Right lobe of liver (tissue), 6 donors: Measurements from ENCODE around the gene TRIM52. TPM values are rescaled to one million over a fixed set of nuclear protein-coding genes. Genes with fewer than 3 reads are reported as not detected.

ENCODE experiments used
- ATAC-seq, 4 donors: fragments of 200-7000 bp; cut with Tn5 transposase; one replicate each; pipeline ENCODE4 v1.9.1; 2020; ENCODE audit warnings: mild to moderate bottlenecking in 4 of 4, moderate library complexity in 4 of 4
- DNase-seq, 3 donors: peaks; one replicate each; pipeline ENCODE4 v3.0.0-alpha.2; 2020
- H3K27ac ChIP-seq, 3 donors: fragments of 200-600 bp; one replicate each; pipeline ENCODE4 v1.8.0; 2022
- H3K27me3 ChIP-seq, 2 donors: fragments of 200-600 bp; one replicate each; pipeline ENCODE4 v1.8.0; 2022
- H3K36me3 ChIP-seq, 4 donors: fragments of 200-600 bp; sonication (generic) in 1 of 4; one replicate each; pipeline versions ENCODE4 v1.5.1 to v1.8.0; 2017 to 2022; ENCODE audit warnings: control low read depth in 1 of 4
- H3K4me1 ChIP-seq, 4 donors: fragments of 200-600 bp; sonication (generic) in 1 of 4; one replicate each; pipeline versions ENCODE4 v1.5.1 to v1.8.0; 2017 to 2022; ENCODE audit warnings: control low read depth in 1 of 4
- H3K4me3 ChIP-seq, 3 donors: fragments of 200-600 bp; one replicate each; pipeline ENCODE4 v1.8.0; 2022
- H3K9me3 ChIP-seq, 4 donors: fragments of 200-600 bp; sonication (generic) in 1 of 4; one replicate each; pipeline versions ENCODE4 v1.5.1 to v1.8.0; 2017 to 2022; ENCODE audit warnings: control low read depth in 1 of 4
- CTCF ChIP-seq, 4 donors: fragments of 200-600 bp in 3 of 4; fragments of 450-650 bp in 1 of 4; IDR thresholded peaks; one replicate each; pipeline versions ENCODE4 v1.5.1 to v1.8.0; 2016 to 2022; ENCODE audit warnings: antibody characterized with exemption in 4 of 4, mild to moderate bottlenecking in 2 of 4
- POLR2A ChIP-seq: fragments of 450-650 bp; IDR thresholded peaks from one replicate; pipeline ENCODE4 v1.6.1; 2017; ENCODE audit warnings: antibody characterized with exemption, mild to moderate bottlenecking
- WGBS: methylation state at CpG from one replicate; pipeline ENCODE4 v1.1.6; 2018; ENCODE audit warnings: low coverage, low lambda C conversion rate; ENCODE audit not compliant: insufficient coverage; ENCODE audit errors: missing lambda C conversion rate; 5-methylcytosine and 5-hydroxymethylcytosine counted together
- intact Hi-C, 2 donors: fragments of 100-400 bp; cut with DNase I; formaldehyde crosslinking; loops; one replicate each; pipeline versions ENCODE4 v1.11.2 to v1.14.1; 2022
- microRNA-seq, 2 donors: library from miRNA; unstranded; fragments of <30 nt; microRNA quantifications; one replicate each; pipeline ENCODE4, GENCODE V29; 2019 to 2020
- small RNA-seq, 2 experiments: library from RNA; depleted of rRNA; stranded (forward); fragments of <200 nt; gene quantifications; one replicate each; pipeline ENCODE3, GENCODE V24; 2016
- total RNA-seq, 6 experiments: library from RNA; depleted of rRNA in 2 of 6; stranded (reverse); fragments of >200 nt in 2 of 6; fragmentation: NEBNext Ultra II Directional in 3 of 6; extraction: Animal tissue kit (Norgen Biotek cat#: 25700) in 3 of 6; gene quantifications; one replicate each; pipeline versions ENCODE4 v1.1.0 to v1.2.4, GENCODE V29; 2016 to 2023
- donor health status: DM: no; HTN: yes; CAD: no.
- donor health status: DM: no; HTN: no; CAD: no.
- donor health status: DM: no; HTN: no; CAD: no.
- donor health status: DM: no; HTN: yes; CAD: no.
- donor health status: DM: no; HTN: yes; CAD: no.

TRIM52 gene
- total RNA-seq, 6 experiments from 2014 or later: 2.8 to 6.5 (median 4.6) TPM

GRCh38 chr5:181207960-181208253, 53.0 kb downstream of the TRIM52 start:
- 38% methylated on average over 3 of the region's 3 CpGs for WGBS
- Histone ChIP-seq H3K36me3 (no peaks in the 10 kb centered on the region), H3K4me1 (peaks cover 0 to 30% (median 9%) of the 10 kb centered on the region in 4 donors), H3K27ac (no peak overlapping the region), H3K27me3 (no peaks in the 10 kb centered on the region), H3K4me3 (no peak overlapping the region), H3K9me3 (no peaks in the 10 kb centered on the region)
- no peak for ATAC-seq
- no peak for DNase-seq
- intact Hi-C loops: no loop called here
- TF ChIP-seq POLR2A: no peak
- TF ChIP-seq CTCF (IDR thresholded peaks at IDR 0.05): no peak

GRCh38 chr5:181207214-181207959, 53.6 kb downstream of the TRIM52 start:
- DNase-seq: peak in 2 of 3 donors; percentile 71 to 76
- peak; percentile 45 to 65 (median 52) for ATAC-seq
- no peaks in the 10 kb centered on the region for H3K27me3 ChIP-seq
- no peaks in the 10 kb centered on the region for H3K36me3 ChIP-seq
- peaks cover 0 to 30% (median 9%) of the 10 kb centered on the region in 4 donors for H3K4me1 ChIP-seq
- WGBS: 2% methylated on average over 36 of the region's 36 CpGs
- no peak for TF ChIP-seq CTCF (IDR thresholded peaks at IDR 0.05)
- TF ChIP-seq POLR2A: no peak
- intact Hi-C loops: no loop called here
- peak overlapping the region; percentile 48 to 59 (median 50) for H3K27ac ChIP-seq
- H3K9me3 ChIP-seq: no peaks in the 10 kb centered on the region
- H3K4me3 ChIP-seq: peak overlapping the region; percentile 28 to 47 (median 44)

- DNase-seq: no peak
- peaks cover 0 to 30% (median 9%) of the 10 kb centered on the region in 4 donors for H3K4me1 ChIP-seq
- no peak for ATAC-seq
- H3K4me3 ChIP-seq: peak overlapping the region in 2 of 3 donors; percentile 44 to 47
- no peaks in the 10 kb centered on the region for H3K9me3 ChIP-seq
- no peak overlapping the region for H3K27ac ChIP-seq
- WGBS: 25% methylated on average over 37 of the region's 37 CpGs
- intact Hi-C loops: no loop called here
- TF ChIP-seq POLR2A (no peak), CTCF (IDR thresholded peaks at IDR 0.05) (no peak)
- H3K36me3 ChIP-seq: no peaks in the 10 kb centered on the region
- no peaks in the 10 kb centered on the region for H3K27me3 ChIP-seq
Observed at GRCh38 chr5:181205761-181206649, 54.9 kb downstream of the TRIM52 start.

Small RNA genes lying within 50 kb of the gene (microRNA-seq; reads per million reads assigned to microRNA genes)
- gene MIR4638: 0 reads per million in 2 donors

Small RNA genes lying within 50 kb of the gene (small RNA-seq; reads per million reads assigned to genes)
- gene MIR4638 (0 reads per million in 2 experiments), gene RNU6-705P (0 reads per million in 2 experiments), gene SNORD95 (0 reads per million in 2 experiments), gene SNORD96A (0 reads per million in 2 experiments)

Other genes starting within 250 kb of the TRIM52 start
- 10 to 100 TPM in 1 of 6 experiments, 1 to 10 TPM in 5; 5.3 to 11.6 (median 7.8) TPM for gene BTNL9, start 220.9 kb downstream of the TRIM52 start, total RNA-seq
- not detected for gene OR2V1, start 130.0 kb downstream of the TRIM52 start, total RNA-seq
- gene OR2V2, start 113.6 kb downstream of the TRIM52 start, total RNA-seq: not detected
- 1 to 10 TPM in 1 of 6 experiments, under 1 TPM in 4, not detected in 1; 0.07 to 1.4 (median 0.26) TPM for gene TRIM7, start 55.9 kb downstream of the TRIM52 start, total RNA-seq
- gene TRIM41, start 37.9 kb downstream of the TRIM52 start, total RNA-seq: 10 to 100 TPM in 4 of 6 experiments, 1 to 10 TPM in 2; 7.3 to 20.6 (median 15.9) TPM
- gene RACK1, start 17.2 kb downstream of the TRIM52 start, total RNA-seq: 1,000 to 10,000 TPM in 2 of 6 experiments, 100 to 1,000 TPM in 4; 470 to 1,156 (median 552) TPM
- under 1 TPM in 1 of 6 experiments, not detected in 5; 0.61 TPM for gene OR4F3, start 106.1 kb upstream of the TRIM52 start, total RNA-seq